Measurements from ENCODE around the gene GPAM. TPM values are rescaled to one million over a fixed set of nuclear protein-coding genes. Genes with fewer than 3 reads are reported as not detected.

GPAM gene
- total RNA-seq, 1 experiment from 2014 or later = 12.2 TPM

- Mint-ChIP-seq H3K36me3 (no peaks in the 10 kb centered on the region), H3K4me3 (no peak overlapping the region), H3K27ac (no peak overlapping the region), H3K4me1 (peaks cover 9% of the 10 kb centered on the region), H3K27me3 (ENCODE audit: low read depth) (no peaks in the 10 kb centered on the region), H3K9me3 (0 out of 2 replicates have a peak, but pooled peaks cover 3% of the 10 kb centered on the region)
- TF ChIP-seq ZNF416 (CRISPR knock-in tag; IDR thresholded peaks at IDR 0.05) = no peak
- no peak for TF ChIP-seq ZMAT4 (CRISPR knock-in tag; IDR thresholded peaks at IDR 0.05)
- TF ChIP-seq IRF2 (CRISPR knock-in tag; IDR thresholded peaks at IDR 0.05; ENCODE audit: borderline replicate concordance, low read depth) = no peak
- TF ChIP-seq NFATC4 (CRISPR knock-in tag; IDR thresholded peaks at IDR 0.05) = no peak
- no peak for TF ChIP-seq RORB (CRISPR knock-in tag; IDR thresholded peaks at IDR 0.05)
- no peak for TF ChIP-seq ZBTB43 (CRISPR knock-in tag; IDR thresholded peaks at IDR 0.05)
- TF ChIP-seq NR3C1 (CRISPR knock-in tag; conservative IDR thresholded peaks at IDR 0.05; ENCODE audit: low read depth) = no peak
- TF ChIP-seq TCF7 (CRISPR knock-in tag; IDR thresholded peaks at IDR 0.05; ENCODE audit: low read depth) = no peak
- no peak for TF ChIP-seq TP53 (CRISPR knock-in tag; IDR thresholded peaks at IDR 0.05)
- TF ChIP-seq NR2C2 (CRISPR knock-in tag; IDR thresholded peaks at IDR 0.05) = no peak
- no peak for TF ChIP-seq JAZF1 (CRISPR knock-in tag; IDR thresholded peaks at IDR 0.05)
- TF ChIP-seq NFE2L1 (CRISPR knock-in tag; IDR thresholded peaks at IDR 0.05) = no peak
- no peak for TF ChIP-seq ETV6 (CRISPR knock-in tag; IDR thresholded peaks at IDR 0.05)
- TF ChIP-seq FOXP4 (CRISPR knock-in tag; IDR thresholded peaks at IDR 0.05) = no peak
- ATAC-seq (no peak), DNase-seq (ENCODE audit: low spot score) (no peak)
- POLR2A ChIA-PET = no interaction called here
- CTCF ChIA-PET = interaction anchor here (1.5 kb wide), 1 partner anchor 97 kb away, joined by 5 read pairs; no protein-coding TSS in a partner anchor
These were observed 27.1 kb upstream of the GPAM start for GRCh38 chr10:112210666-112211065.

- DNase-seq (ENCODE audit: low spot score) (no peak), ATAC-seq (no peak)
- H3K27me3 Mint-ChIP-seq (ENCODE audit: low read depth) = no peaks in the 10 kb centered on the region
- no peak overlapping the region for H3K27ac Mint-ChIP-seq
- H3K36me3 Mint-ChIP-seq = no peaks in the 10 kb centered on the region
- POLR2A ChIA-PET = no interaction called here
- H3K9me3 Mint-ChIP-seq = 0 out of 2 replicates have a peak, but pooled peaks cover 3% of the 10 kb centered on the region
- peaks cover 6% of the 10 kb centered on the region for H3K4me1 Mint-ChIP-seq
- H3K4me3 Mint-ChIP-seq = no peak overlapping the region
- CTCF ChIA-PET = interaction anchor here (1.7 kb wide), 1 partner anchor 98 kb away, joined by 6 read pairs; no protein-coding TSS in a partner anchor
- no peak for TF ChIP-seq USF1 (CRISPR knock-in tag; IDR thresholded peaks at IDR 0.05)
- TF ChIP-seq ESRRA (CRISPR knock-in tag; IDR thresholded peaks at IDR 0.05; ENCODE audit: borderline replicate concordance) = no peak
- TF ChIP-seq ELF4 (CRISPR knock-in tag; IDR thresholded peaks at IDR 0.05; ENCODE audit: low read depth) = no peak
- no peak for TF ChIP-seq AR (CRISPR knock-in tag; IDR thresholded peaks at IDR 0.05)
- TF ChIP-seq EMX1 (CRISPR knock-in tag; IDR thresholded peaks at IDR 0.05) = no peak
- TF ChIP-seq ZSCAN18 (CRISPR knock-in tag; IDR thresholded peaks at IDR 0.05) = no peak
- TF ChIP-seq E2F1 (CRISPR knock-in tag; IDR thresholded peaks at IDR 0.05) = no peak
- no peak for TF ChIP-seq ERG (CRISPR knock-in tag; IDR thresholded peaks at IDR 0.05)
- TF ChIP-seq CDX4 (CRISPR knock-in tag; IDR thresholded peaks at IDR 0.05; ENCODE audit: borderline replicate concordance) = no peak
These were observed 26.1 kb upstream of the GPAM start for GRCh38 chr10:112209684-112210131.

All from WTC11 (cell line).